Prostate gland (tissue), 2 donors: ENCODE results near the gene ABLIM1.

Source experiments
- POLR2A ChIP-seq: fragments of 450-650 bp; IDR thresholded peaks from one replicate; pipeline ENCODE4 v1.6.1; 2016; ENCODE audit warnings: antibody characterized with exemption, mild to moderate bottlenecking
- POLR2AphosphoS5 ChIP-seq: sonication (generic); formaldehyde crosslinking; IDR thresholded peaks from one replicate; pipeline ENCODE4 v1.6.1; 2017; ENCODE audit warnings: antibody characterized with exemption
- TF ChIP-seq, protein P1 (sequence below), 4 experiments: fragments of 200-600 bp in 2 of 4; fragments of 450-650 bp in 2 of 4; sonication (generic) in 2 of 4; IDR thresholded peaks; 1 replicate in 3 of 4; 2 replicates in 1 of 4; pipeline ENCODE4 v1.5.1; 2016 to 2019; ENCODE audit warnings: antibody characterized with exemption in 4 of 4, mild to moderate bottlenecking in 2 of 4, moderate library complexity in 2 of 4

DNA sequence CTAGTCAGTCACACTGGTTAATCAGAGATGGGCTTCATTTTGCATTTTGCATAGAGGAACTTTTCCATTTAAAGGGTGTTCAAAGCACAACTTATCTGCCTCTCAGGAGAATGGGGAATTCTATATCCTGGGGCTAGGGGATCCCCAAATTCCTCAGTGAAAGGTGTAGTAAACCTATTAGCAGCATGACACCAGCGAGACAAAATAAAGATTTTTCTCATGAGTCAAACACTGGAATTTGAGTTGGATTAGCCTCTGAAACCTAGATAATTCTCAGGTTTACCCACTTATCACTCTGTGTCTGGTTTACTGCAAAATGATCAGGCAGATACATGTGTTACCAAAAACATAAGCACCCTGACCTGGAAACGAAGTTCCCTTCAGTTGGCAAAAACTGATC, 255.8 kb downstream of the ABLIM1 start:
- no peak for TF ChIP-seq POLR2AphosphoS5
- no peak for TF ChIP-seq POLR2A
- TF ChIP-seq, protein P1, sequence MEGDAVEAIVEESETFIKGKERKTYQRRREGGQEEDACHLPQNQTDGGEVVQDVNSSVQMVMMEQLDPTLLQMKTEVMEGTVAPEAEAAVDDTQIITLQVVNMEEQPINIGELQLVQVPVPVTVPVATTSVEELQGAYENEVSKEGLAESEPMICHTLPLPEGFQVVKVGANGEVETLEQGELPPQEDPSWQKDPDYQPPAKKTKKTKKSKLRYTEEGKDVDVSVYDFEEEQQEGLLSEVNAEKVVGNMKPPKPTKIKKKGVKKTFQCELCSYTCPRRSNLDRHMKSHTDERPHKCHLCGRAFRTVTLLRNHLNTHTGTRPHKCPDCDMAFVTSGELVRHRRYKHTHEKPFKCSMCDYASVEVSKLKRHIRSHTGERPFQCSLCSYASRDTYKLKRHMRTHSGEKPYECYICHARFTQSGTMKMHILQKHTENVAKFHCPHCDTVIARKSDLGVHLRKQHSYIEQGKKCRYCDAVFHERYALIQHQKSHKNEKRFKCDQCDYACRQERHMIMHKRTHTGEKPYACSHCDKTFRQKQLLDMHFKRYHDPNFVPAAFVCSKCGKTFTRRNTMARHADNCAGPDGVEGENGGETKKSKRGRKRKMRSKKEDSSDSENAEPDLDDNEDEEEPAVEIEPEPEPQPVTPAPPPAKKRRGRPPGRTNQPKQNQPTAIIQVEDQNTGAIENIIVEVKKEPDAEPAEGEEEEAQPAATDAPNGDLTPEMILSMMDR (IDR thresholded peaks at IDR 0.05): no peak
